NT2/D1 (cell line): ENCODE results near the gene PRADC1.

ENCODE experiments used
- YY1 ChIP-seq: IDR thresholded peaks from 2 replicates; pipeline ENCODE4 v1.6.1; 2011; ENCODE audit not compliant: insufficient read length, insufficient read depth
- ZNF274 ChIP-seq: IDR thresholded peaks from 2 replicates; pipeline ENCODE4 v1.6.1; 2011; ENCODE audit warnings: mild to moderate bottlenecking, low read depth, low read length

GRCh38 chr2:73266061-73266901 is 33.2 kb upstream of the PRADC1 start:
- TF ChIP-seq YY1 (no peak), ZNF274 (no peak)
